Thyroid gland (tissue), 4 donors: Measurements from ENCODE around the gene DNM3. TPM values are rescaled to one million over a fixed set of nuclear protein-coding genes. Genes with fewer than 3 reads are reported as not detected.

Experiments
- DNase-seq, 2 donors: peaks; one replicate each; pipeline ENCODE4 v3.0.0-alpha.2; 2019
- H3K27ac ChIP-seq, 3 donors: fragments of 200-600 bp; sonication (generic); 1 replicate in 2 of 3; 2 replicates in 1 of 3; pipeline ENCODE4 v1.5.1; 2016 to 2019; ENCODE audit warnings: mild to moderate bottlenecking in 1 of 3, moderate library complexity in 1 of 3
- H3K27me3 ChIP-seq: fragments of 200-600 bp; sonication (generic); one replicate; pipeline ENCODE4 v1.5.1; 2019
- H3K36me3 ChIP-seq, 2 donors: fragments of 200-600 bp; sonication (generic); one replicate each; pipeline ENCODE4 v1.5.1; 2016 to 2019
- H3K4me1 ChIP-seq, 2 donors: fragments of 200-600 bp; sonication (generic); one replicate each; pipeline ENCODE4 v1.5.1; 2017 to 2019
- H3K4me3 ChIP-seq, 3 donors: fragments of 200-600 bp; sonication (generic); replicated peaks in 1 of 3; 1 replicate in 2 of 3; 2 replicates in 1 of 3; pipeline ENCODE4 v1.5.1; 2016; ENCODE audit warnings: mild to moderate bottlenecking in 1 of 3
- H3K9me3 ChIP-seq: fragments of 200-600 bp; sonication (generic); one replicate; pipeline ENCODE4 v1.5.1; 2017
- POLR2A ChIP-seq, 2 donors: fragments of 450-650 bp; IDR thresholded peaks; one replicate each; pipeline ENCODE4 v1.6.1; 2017; ENCODE audit warnings: antibody characterized with exemption in 2 of 2, mild to moderate bottlenecking in 2 of 2, moderate library complexity in 1 of 2
- whole genome bisulfite sequencing, 2 donors: methylation state at CpG; one replicate each; pipeline ENCODE4 v1.1.5; 2017; 5-methylcytosine and 5-hydroxymethylcytosine counted together
- intact Hi-C: fragments of 100-400 bp; cut with DNase I; formaldehyde crosslinking; loops from one replicate; pipeline ENCODE4 v1.15.1; 2023
- total RNA-seq, 4 donors: library from RNA; depleted of rRNA; stranded (reverse); fragments of >200 nt; gene quantifications; one replicate each; pipeline ENCODE4 v1.2.3, GENCODE V29; 2016
- TF ChIP-seq, protein P1 (sequence below), 6 experiments: fragments of 200-600 bp in 3 of 6; fragments of 450-650 bp in 3 of 6; sonication (generic) in 3 of 6; IDR thresholded peaks; one replicate each; pipeline ENCODE4 v1.5.1; 2016 to 2019; ENCODE audit warnings: antibody characterized with exemption in 6 of 6, mild to moderate bottlenecking in 2 of 6, inconsistent platforms in 1 of 6, moderate library complexity in 1 of 6

The DNM3 gene
- total RNA-seq, 4 donors from 2014 or later = 9.0 to 13.6 (median 10.8) TPM

DNA sequence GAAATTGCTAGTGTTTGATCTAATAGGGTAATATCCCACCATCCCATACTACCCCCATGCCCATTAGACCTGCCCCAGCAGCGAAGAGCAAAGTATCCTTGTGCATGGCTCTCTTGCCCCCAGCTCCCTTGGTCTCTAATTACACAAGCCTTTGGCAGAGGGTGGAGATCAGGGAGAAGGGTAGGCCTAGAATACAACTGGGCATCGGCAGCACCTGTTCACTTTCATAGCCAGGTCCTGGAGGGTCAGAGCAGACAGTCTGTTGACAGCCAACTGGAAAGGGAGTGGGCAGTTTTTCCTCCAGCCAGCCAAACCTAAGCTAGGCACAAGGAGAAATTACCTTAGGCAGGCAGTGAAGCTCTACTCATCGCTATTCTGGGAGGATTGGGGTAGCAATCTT is 605.2 kb downstream of the DNM3 start:
- Histone ChIP-seq H3K27ac (no peak overlapping the region), H3K36me3 (no peaks in the 10 kb centered on the region), H3K27me3 (no peaks in the 10 kb centered on the region), H3K4me3 (no peak overlapping the region), H3K9me3 (no peaks in the 10 kb centered on the region), H3K4me1 (peaks cover 5 to 14% of the 10 kb centered on the region in 2 donors)
- 87 to 94% methylated on average over 3 of the region's 3 CpGs for WGBS, 2 donors
- DNase-seq = no peak
- TF ChIP-seq, protein P1, sequence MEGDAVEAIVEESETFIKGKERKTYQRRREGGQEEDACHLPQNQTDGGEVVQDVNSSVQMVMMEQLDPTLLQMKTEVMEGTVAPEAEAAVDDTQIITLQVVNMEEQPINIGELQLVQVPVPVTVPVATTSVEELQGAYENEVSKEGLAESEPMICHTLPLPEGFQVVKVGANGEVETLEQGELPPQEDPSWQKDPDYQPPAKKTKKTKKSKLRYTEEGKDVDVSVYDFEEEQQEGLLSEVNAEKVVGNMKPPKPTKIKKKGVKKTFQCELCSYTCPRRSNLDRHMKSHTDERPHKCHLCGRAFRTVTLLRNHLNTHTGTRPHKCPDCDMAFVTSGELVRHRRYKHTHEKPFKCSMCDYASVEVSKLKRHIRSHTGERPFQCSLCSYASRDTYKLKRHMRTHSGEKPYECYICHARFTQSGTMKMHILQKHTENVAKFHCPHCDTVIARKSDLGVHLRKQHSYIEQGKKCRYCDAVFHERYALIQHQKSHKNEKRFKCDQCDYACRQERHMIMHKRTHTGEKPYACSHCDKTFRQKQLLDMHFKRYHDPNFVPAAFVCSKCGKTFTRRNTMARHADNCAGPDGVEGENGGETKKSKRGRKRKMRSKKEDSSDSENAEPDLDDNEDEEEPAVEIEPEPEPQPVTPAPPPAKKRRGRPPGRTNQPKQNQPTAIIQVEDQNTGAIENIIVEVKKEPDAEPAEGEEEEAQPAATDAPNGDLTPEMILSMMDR (IDR thresholded peaks at IDR 0.05) = no peak
- no peak for TF ChIP-seq POLR2A (IDR thresholded peaks at IDR 0.05)
- intact Hi-C loops = loop anchor here (10.0 kb wide), 2 partner anchors 278 to 442 kb away; no protein-coding TSS in a partner anchor

DNA sequence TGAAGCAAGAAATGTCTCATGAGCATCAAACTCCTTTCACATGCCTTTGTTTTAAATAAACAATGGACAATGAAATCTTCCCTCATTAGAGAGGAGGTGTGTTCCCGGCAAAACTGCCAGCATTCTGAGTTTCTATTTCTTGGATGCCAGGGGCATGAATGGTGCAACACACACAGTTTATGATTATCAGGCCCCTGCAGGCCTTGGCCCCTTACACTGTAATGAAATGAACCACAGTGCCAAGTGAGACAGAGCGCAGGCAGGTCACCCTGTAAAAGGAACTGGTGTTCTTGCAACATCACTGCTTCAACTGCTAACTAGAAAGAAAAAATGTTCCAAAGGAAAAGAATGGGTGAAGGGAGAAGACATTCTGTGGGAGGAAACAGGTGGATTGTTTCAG is 606.3 kb downstream of the DNM3 start:
- H3K4me1 ChIP-seq = peaks cover 4 to 10% of the 10 kb centered on the region in 2 donors
- H3K36me3 ChIP-seq = no peaks in the 10 kb centered on the region
- no peak for DNase-seq
- H3K27me3 ChIP-seq = no peaks in the 10 kb centered on the region
- no peak overlapping the region for H3K27ac ChIP-seq
- H3K4me3 ChIP-seq = no peak overlapping the region
- 81 to 86% methylated on average over 2 of the region's 2 CpGs for WGBS, 2 donors
- H3K9me3 ChIP-seq = no peaks in the 10 kb centered on the region
- intact Hi-C loops = loop anchor here (10.0 kb wide), 2 partner anchors 277 to 443 kb away; no protein-coding TSS in a partner anchor
- TF ChIP-seq, protein P1 (IDR thresholded peaks at IDR 0.05) = no peak
- no peak for TF ChIP-seq POLR2A (IDR thresholded peaks at IDR 0.05)

DNA sequence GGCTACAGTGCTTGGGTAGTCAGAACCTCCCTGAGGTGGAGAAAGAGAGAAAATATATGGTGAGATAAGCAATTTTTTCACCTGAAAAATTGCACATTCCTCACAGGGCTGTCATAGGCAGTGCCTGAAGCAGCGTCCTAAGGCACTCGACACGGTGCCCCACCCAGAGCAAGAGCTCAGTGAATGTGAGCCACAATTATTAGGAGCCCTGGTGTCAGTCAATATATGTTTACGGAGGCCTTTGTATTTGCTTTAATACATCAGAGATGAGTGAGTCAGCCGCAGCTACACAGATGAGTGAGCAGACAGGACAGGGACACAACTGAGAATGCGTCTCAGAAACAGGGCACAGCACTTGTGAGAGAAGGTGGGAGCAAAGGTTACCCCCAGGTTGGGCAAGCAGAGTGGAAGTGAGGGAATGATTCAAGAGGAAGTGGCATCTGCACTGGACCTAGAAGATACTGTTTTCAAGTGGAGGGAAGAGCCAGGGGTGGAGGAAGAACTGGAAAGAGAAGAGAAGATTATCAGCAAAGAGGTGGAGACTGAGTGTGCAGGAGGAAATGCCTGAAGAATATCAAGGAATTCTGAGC is 607.8 kb downstream of the DNM3 start:
- no peak for TF ChIP-seq POLR2A (IDR thresholded peaks at IDR 0.05)
- TF ChIP-seq, protein P1 (IDR thresholded peaks at IDR 0.05) = no peak
- DNase-seq = no peak
- WGBS, 2 donors = 68 to 80% methylated on average over 6 of the region's 6 CpGs
- intact Hi-C loops = loop anchor here (10.0 kb wide), 2 partner anchors 276 to 444 kb away; no protein-coding TSS in a partner anchor
- Histone ChIP-seq H3K9me3 (no peaks in the 10 kb centered on the region), H3K36me3 (no peaks in the 10 kb centered on the region), H3K27me3 (no peaks in the 10 kb centered on the region), H3K4me1 (peaks cover 0 to 2% of the 10 kb centered on the region in 2 donors), H3K27ac (no peak overlapping the region), H3K4me3 (no peak overlapping the region)

DNA sequence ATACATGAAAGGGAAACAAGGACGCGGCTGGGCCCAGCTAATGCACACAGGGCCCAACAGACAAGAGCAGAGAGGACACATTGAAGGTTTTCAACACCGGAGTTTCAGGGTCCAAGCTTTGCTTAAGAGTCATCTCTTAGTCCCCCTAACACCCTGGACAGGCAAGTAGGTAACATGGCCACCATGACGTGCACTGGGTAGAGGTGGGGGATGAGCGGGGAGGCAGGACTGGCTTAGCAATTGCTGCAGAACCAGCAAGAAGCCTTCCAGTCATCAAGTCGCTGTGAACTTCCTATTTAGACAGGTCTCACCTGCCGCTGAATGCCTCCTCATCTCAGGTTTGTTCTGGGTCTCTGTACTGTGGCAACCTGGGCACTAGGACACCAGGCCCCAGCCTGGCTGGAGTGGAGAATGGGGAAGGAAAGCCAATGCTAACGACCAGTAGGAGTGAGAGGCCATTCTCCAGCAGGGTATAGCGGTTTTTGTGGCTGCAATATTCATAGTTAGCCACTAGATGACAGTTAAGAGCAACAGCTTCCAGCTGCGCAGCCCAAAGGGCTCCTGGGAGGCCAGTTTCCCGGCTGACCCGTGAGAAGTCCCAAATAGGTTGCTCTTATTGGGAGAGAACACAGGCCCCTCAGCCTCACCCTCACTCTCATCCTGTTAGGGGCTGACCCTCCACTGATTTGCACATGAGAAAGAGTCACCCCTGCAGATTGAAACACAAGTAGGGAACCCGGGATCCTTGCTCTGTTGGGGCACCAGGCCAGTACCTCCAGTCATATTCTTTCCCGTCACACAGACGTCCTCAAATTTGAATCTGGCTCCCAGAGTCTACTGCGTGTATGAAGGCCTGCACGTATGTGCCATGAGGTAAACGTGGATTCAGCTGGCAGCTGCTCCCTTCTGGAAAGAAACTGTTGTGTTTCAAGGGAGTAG is 608.6 kb downstream of the DNM3 start:
- no peaks in the 10 kb centered on the region for H3K27me3 ChIP-seq
- no peaks in the 10 kb centered on the region for H3K9me3 ChIP-seq
- H3K36me3 ChIP-seq = no peaks in the 10 kb centered on the region
- 51 to 53% methylated on average over 18 of the region's 18 CpGs for WGBS, 2 donors
- no peak overlapping the region for H3K27ac ChIP-seq
- intact Hi-C loops = loop anchor here (10.0 kb wide), 2 partner anchors 275 to 445 kb away; no protein-coding TSS in a partner anchor
- H3K4me1 ChIP-seq = no peaks in the 10 kb centered on the region
- H3K4me3 ChIP-seq = no peak overlapping the region
- TF ChIP-seq, protein P1 (IDR thresholded peaks at IDR 0.05) = peak; percentile 80 to 96 (median 93)
- no peak for TF ChIP-seq POLR2A (IDR thresholded peaks at IDR 0.05)
- peak; percentile 43 to 56 for DNase-seq
